Mesendoderm (in vitro differentiated cells): Measurements from ENCODE around the gene POP7. TPM values are rescaled to one million over a fixed set of nuclear protein-coding genes. Genes with fewer than 3 reads are reported as not detected.
"Not testable (repeated sequence)": the region's sequence is repeated elsewhere in the genome, so short reads cannot be mapped to it uniquely, and the experiment has no call there.

Experiments
- DNase-seq: peaks from one replicate; pipeline ENCODE4 v3.0.0; 2013
- H2AK5ac ChIP-seq: 2 replicates; pipeline ENCODE4 v1.6.1; 2013; ENCODE audit warnings: low read length, inconsistent platforms
- H2BK120ac ChIP-seq: 2 replicates; pipeline ENCODE4 v1.6.1; 2013; ENCODE audit warnings: low read depth, mild to moderate bottlenecking, low read length, moderate library complexity, mixed read lengths
- H2BK15ac ChIP-seq: replicated peaks from 2 replicates; pipeline ENCODE4 v1.6.1; 2013; ENCODE audit warnings: low read depth, mild to moderate bottlenecking, moderate library complexity
- H2BK5ac ChIP-seq: 2 replicates; pipeline ENCODE4 v1.6.1; 2013; ENCODE audit warnings: low read length, inconsistent platforms
- H3K18ac ChIP-seq: 2 replicates; pipeline ENCODE4 v1.6.1; 2013; ENCODE audit warnings: mild to moderate bottlenecking, low read length, mixed read lengths
- H3K23ac ChIP-seq: one replicate; pipeline ENCODE4 v1.6.1; 2013; ENCODE audit warnings: low read length
- H3K27ac ChIP-seq: 2 replicates; pipeline ENCODE4 v1.5.1; 2013; ENCODE audit warnings: low read depth, mild to moderate bottlenecking, inconsistent platforms, low read length, moderate library complexity
- H3K27me3 ChIP-seq: 2 replicates; pipeline ENCODE4 v1.6.1; 2013; ENCODE audit warnings: low read length, control low read depth, mild to moderate bottlenecking, inconsistent platforms; ENCODE audit not compliant: insufficient read depth, poor library complexity
- H3K36me3 ChIP-seq: 2 replicates; pipeline ENCODE4 v1.6.1; 2013; ENCODE audit warnings: low read length, inconsistent platforms; ENCODE audit not compliant: control insufficient read depth, insufficient read depth
- H3K4ac ChIP-seq: one replicate; pipeline ENCODE4 v1.6.1; 2013; ENCODE audit warnings: low read depth, mild to moderate bottlenecking, low read length, moderate library complexity
- H3K4me1 ChIP-seq: 2 replicates; pipeline ENCODE4 v1.6.1; 2013; ENCODE audit warnings: low read depth, low read length, inconsistent platforms; ENCODE audit not compliant: control insufficient read depth
- H3K4me2 ChIP-seq: 2 replicates; pipeline ENCODE4 v1.6.1; 2013; ENCODE audit warnings: low read length
- H3K4me3 ChIP-seq: 2 replicates; pipeline ENCODE4 v1.5.1; 2013; ENCODE audit warnings: mild to moderate bottlenecking, low read length
- H3K56ac ChIP-seq: one replicate; pipeline ENCODE4 v1.6.1; 2013; ENCODE audit warnings: low read length
- H3K79me1 ChIP-seq: 2 replicates; pipeline ENCODE4 v1.6.1; 2013; ENCODE audit warnings: low read length, inconsistent platforms
- H3K79me2 ChIP-seq: 2 replicates; pipeline ENCODE4 v1.6.1; 2013; ENCODE audit warnings: mild to moderate bottlenecking, low read length; ENCODE audit not compliant: control insufficient read depth, insufficient read depth
- H3K9ac ChIP-seq: 2 replicates; pipeline ENCODE4 v1.6.1; 2013; ENCODE audit warnings: low read length, inconsistent platforms
- H4K5ac ChIP-seq: one replicate; pipeline ENCODE4 v1.6.1; 2013; ENCODE audit warnings: low read length
- H4K8ac ChIP-seq: one replicate; pipeline ENCODE4 v1.6.1; 2013; ENCODE audit warnings: low read depth, mild to moderate bottlenecking, control low read depth, low read length, moderate library complexity
- WGBS: extraction: QIAGEN DNeasy Blood & Tissue Kit; methylation state at CpG from one replicate; pipeline ENCODE4 v1.1.7; 2013; ENCODE audit warnings: low lambda C conversion rate, missing lambda C conversion rate; ENCODE audit not compliant: insufficient coverage; ENCODE audit errors: extremely low coverage; 5-methylcytosine and 5-hydroxymethylcytosine counted together
- polyA plus RNA-seq, 2 experiments: library from polyadenylated mRNA; stranded (reverse); fragments of 200-250 nt; gene quantifications; one replicate each; pipeline ENCODE4 v1.2.3, GENCODE V29; 2013

Gene POP7
- polyA plus RNA-seq (2013, experiment 1 of 2): 115 TPM
- 113 TPM for polyA plus RNA-seq (2013, experiment 2 of 2)

DNA sequence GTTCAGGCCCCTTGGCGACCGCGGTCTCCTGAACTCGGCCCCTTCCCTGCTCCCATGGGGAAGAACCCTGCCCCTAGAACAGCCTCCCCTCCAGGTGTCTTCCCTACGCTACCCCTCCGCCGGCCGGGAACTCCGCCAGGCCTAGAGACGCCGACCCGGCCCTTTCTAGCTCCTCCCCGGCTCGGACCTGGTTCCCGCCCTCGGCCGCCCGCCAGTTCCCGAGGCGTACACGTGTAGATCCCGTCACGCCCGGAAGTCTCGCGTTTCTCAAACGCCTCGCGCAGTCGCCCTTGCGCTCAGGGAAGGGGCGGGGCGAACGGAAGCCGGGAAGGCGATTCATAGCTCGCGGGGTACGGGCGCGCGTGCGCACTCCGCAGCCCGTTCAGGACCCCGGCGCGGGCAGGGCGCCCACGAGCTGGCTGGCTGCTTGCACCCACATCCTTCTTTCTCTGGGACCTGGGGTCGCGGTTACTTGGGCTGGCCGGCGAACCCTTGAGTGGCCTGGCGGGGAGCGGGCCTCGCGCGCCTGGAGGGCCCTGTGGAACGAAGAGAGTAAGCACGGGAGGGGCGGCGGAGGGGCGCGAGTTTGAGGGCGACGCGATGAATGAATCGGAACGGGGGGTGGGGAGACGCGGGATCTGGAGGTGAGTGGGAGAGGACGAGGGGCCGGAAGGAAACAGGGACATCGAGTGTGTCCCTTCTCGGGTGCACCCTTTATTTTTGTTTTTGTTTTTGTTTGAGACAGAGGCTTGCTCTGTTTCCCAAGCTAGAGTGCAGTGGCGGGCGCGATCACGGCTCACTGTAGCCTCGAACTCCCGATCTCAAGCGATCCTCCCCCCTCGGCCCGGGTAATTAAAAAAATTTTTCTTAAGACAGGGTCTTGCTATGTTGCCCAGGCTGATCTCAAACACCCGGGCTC is at the start of gene POP7:
Gene POP7 (plus strand): TSS at position 369 of the 919 bp plus-strand sequence. CDS start 710 bp downstream, outside the sequence.
- no peak within 1 kb of the TSS for H2AK5ac ChIP-seq
- H3K4ac ChIP-seq: peak within 1 kb of the TSS; percentile 76
- H4K8ac ChIP-seq: no peak within 1 kb of the TSS
- peak within 1 kb of the TSS; percentile 98 for H3K4me2 ChIP-seq
- peaks cover 18% of the 10 kb centered on the region for H3K79me2 ChIP-seq
- no peak within 1 kb of the TSS for H4K5ac ChIP-seq
- peak; percentile 99 for DNase-seq
- peak within 1 kb of the TSS; percentile 62 for H3K27ac ChIP-seq
- peak within 1 kb of the TSS; percentile 92 for H3K18ac ChIP-seq
- H3K36me3 ChIP-seq: peaks cover 3% of the 10 kb centered on the region
- H3K4me1 ChIP-seq: peaks cover 4% of the 10 kb centered on the region
- H3K4me3 ChIP-seq: peak within 1 kb of the TSS; percentile 97
- peak within 1 kb of the TSS; percentile 85 for H2BK5ac ChIP-seq
- WGBS: no CpG with 5 or more reads among the region's 86 CpGs
- H3K9ac ChIP-seq: peak within 1 kb of the TSS; percentile 96
- peak within 1 kb of the TSS; percentile 98 for H3K56ac ChIP-seq
- peak within 1 kb of the TSS; percentile 80 for H3K23ac ChIP-seq
- H3K79me1 ChIP-seq: peaks cover 5% of the 10 kb centered on the region
- H2BK120ac ChIP-seq: no peak within 1 kb of the TSS
- no peak within 1 kb of the TSS for H2BK15ac ChIP-seq
- no peaks in the 10 kb centered on the region for H3K27me3 ChIP-seq

DNA sequence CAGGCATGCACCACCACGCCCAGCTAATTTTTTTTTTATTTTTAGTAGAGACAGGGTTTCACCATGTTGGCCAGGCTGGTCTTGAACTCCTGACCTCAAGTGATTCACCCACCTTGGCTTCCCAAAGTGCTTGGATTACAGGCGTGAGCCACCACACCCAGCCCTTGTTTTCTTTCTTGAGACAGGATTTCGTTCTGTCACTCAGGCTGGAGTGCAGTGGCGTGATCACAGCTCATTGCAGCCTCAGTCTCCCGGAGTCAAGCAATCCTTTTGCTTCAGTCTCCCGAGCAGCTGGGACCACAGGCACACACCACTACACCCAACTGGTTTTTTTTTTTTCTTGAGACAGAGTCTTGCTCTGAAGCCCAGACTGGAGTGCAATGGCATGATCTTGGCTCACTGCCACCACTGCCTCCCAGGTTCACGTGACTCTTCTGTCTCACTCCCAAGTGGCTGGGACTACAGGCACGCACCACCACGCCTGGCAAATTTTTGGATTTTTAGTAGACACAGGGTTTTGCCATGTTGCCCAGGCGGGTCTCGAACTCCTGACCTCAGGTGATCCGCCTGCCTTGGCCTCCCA is 43.6 kb upstream of the POP7 start:
- DNase-seq: not testable (repeated sequence)

DNA sequence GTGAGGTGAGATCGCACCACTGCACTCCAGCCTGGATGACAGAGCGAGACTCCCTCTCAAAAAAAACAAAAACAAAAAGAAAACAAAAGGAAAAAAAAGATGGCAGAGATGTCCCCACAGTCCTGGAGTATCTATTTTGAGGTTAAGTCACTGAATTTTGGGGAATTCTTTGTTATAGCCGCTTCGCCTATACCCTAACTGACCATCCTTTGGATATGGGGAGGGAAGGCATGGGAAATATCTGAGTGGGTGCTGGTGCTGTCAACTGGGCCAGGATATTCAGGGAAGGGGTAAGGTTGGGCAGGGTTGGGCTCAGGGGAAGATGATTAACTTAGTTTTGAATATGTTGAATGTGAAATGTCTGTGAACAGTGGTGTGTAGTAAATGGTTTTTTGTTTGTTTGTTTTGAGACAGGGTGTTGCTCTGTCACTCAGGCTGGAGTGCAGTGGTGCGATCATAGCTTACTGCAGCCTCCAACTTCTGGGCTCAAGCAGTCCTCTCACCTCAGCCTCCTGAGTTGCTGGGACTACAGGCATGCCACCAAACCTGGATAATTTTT is 40.7 kb upstream of the POP7 start:
- Histone ChIP-seq H2AK5ac (no peak overlapping the region), H3K4me1 (no peaks in the 10 kb centered on the region), H2BK5ac (no peak overlapping the region), H3K27ac (no peak overlapping the region), H4K5ac (no peak overlapping the region), H2BK15ac (no peak overlapping the region), H3K18ac (no peak overlapping the region), H3K23ac (no peak overlapping the region), H2BK120ac (no peak overlapping the region), H3K79me2 (no peaks in the 10 kb centered on the region), H3K9ac (no peak overlapping the region), H3K56ac (no peak overlapping the region), H3K4me2 (no peak overlapping the region), H3K4ac (no peak overlapping the region), H3K79me1 (no peaks in the 10 kb centered on the region), H3K4me3 (no peak overlapping the region), H3K36me3 (no peaks in the 10 kb centered on the region), H3K27me3 (no peaks in the 10 kb centered on the region), H4K8ac (no peak overlapping the region)
- DNase-seq: no peak
- no CpG with 5 or more reads among the region's 5 CpGs for WGBS

More for the DNA sequence above, 43.6 kb upstream of the POP7 start:
- no CpG with 5 or more reads among the region's 12 CpGs for WGBS
- H3K4ac ChIP-seq, H3K4me1 ChIP-seq, H3K36me3 ChIP-seq, H3K23ac ChIP-seq, H3K9ac ChIP-seq, H3K79me2 ChIP-seq, H3K27me3 ChIP-seq, H3K4me2 ChIP-seq, H2AK5ac ChIP-seq, H3K4me3 ChIP-seq, H2BK120ac ChIP-seq, H3K27ac ChIP-seq, H4K5ac ChIP-seq, H4K8ac ChIP-seq, H3K18ac ChIP-seq, H2BK5ac ChIP-seq, H3K56ac ChIP-seq, H3K79me1 ChIP-seq, H2BK15ac ChIP-seq: not testable (repeated sequence)

DNA sequence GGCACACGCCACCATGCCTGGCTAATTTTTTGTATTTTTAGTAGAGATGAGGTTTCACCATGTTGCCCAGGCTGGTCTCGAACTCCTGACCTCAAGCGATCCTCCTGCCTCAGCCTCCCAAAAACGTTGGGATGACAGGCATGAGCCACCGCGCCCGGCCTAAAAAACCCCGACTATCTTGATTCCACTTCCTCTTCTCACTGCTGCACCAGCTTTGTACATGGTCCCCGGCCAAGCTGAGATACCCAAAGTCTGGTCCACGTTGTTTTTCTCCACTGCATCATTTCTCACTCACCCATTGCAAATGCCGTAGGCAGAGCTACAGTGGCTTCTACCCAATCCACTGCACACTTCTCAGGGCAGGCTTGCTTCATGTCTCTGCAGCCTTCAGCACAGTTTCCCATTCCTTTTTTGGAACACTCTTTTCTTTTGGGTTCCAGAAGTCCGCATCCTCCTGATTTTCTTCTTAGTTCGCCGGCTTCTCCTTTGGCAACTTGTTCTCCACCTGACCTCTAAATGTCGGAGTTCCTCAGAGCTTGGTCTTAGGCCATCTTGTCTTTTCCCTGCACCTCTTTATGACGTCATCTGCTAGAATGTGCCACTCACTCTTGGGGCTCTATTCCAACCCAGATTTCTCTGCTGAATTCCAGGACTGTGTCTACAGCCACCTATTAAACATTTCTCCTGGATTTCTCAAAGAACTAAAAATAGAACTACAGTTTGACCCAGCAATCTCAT is 38.4 kb upstream of the POP7 start:
- Histone ChIP-seq H4K5ac (no peak overlapping the region), H3K36me3 (no peaks in the 10 kb centered on the region), H2BK15ac (no peak overlapping the region), H3K79me2 (no peaks in the 10 kb centered on the region), H3K79me1 (no peaks in the 10 kb centered on the region), H3K4me2 (no peak overlapping the region), H3K27me3 (no peaks in the 10 kb centered on the region), H2BK5ac (no peak overlapping the region), H3K4ac (no peak overlapping the region), H3K4me3 (no peak overlapping the region), H3K18ac (no peak overlapping the region), H3K9ac (no peak overlapping the region), H3K27ac (no peak overlapping the region), H3K56ac (no peak overlapping the region), H2BK120ac (no peak overlapping the region), H2AK5ac (no peak overlapping the region), H3K4me1 (no peaks in the 10 kb centered on the region), H3K23ac (no peak overlapping the region), H4K8ac (no peak overlapping the region)
- WGBS: no CpG with 5 or more reads among the region's 16 CpGs
- no peak for DNase-seq

DNA sequence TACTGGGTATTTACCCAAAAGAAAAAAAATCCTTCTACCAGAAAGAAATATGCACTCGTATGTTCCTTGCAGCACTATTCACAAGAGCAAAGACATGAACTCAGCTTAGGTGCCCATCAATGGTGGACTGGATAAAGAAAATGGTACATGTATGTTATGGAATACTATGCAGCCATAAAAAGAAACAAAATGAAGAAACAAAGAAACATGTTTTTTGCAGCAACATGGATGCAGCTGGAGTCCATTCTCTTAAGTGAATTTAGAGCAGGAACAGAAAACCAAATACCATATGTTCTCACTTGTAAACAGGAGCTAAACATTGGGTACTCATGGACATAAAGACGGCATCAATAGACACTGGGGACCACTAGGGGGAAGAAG is 37.9 kb upstream of the POP7 start:
- no peak overlapping the region for H2BK5ac ChIP-seq
- no peak overlapping the region for H3K18ac ChIP-seq
- H3K27me3 ChIP-seq: no peaks in the 10 kb centered on the region
- H3K4me1 ChIP-seq: no peaks in the 10 kb centered on the region
- H3K23ac ChIP-seq: no peak overlapping the region
- H3K79me1 ChIP-seq: no peaks in the 10 kb centered on the region
- H3K27ac ChIP-seq: no peak overlapping the region
- no peaks in the 10 kb centered on the region for H3K79me2 ChIP-seq
- H2BK120ac ChIP-seq: no peak overlapping the region
- H2BK15ac ChIP-seq: no peak overlapping the region
- H4K8ac ChIP-seq: no peak overlapping the region
- no CpG with 5 or more reads among the region's 2 CpGs for WGBS
- no peak overlapping the region for H3K4me2 ChIP-seq
- H3K56ac ChIP-seq: no peak overlapping the region
- H3K4ac ChIP-seq: no peak overlapping the region
- no peak overlapping the region for H4K5ac ChIP-seq
- H3K4me3 ChIP-seq: no peak overlapping the region
- no peaks in the 10 kb centered on the region for H3K36me3 ChIP-seq
- DNase-seq: no peak
- no peak overlapping the region for H3K9ac ChIP-seq
- H2AK5ac ChIP-seq: no peak overlapping the region
